ENCODE data around the gene HES1.

GRCh38 chr3:194174980-194175379 is 39.0 kb downstream of the HES1 start:
- TF ChIP-seq CTCF (IDR thresholded peaks at IDR 0.05; ENCODE audit: borderline replicate concordance, extremely low read depth, low read length, poor library complexity, severe bottlenecking) (no peak), EZH2 (IDR thresholded peaks at IDR 0.05; ENCODE audit: borderline replicate concordance, low read depth, low read length, severe bottlenecking) (no peak)
